C4-2B (cell line): ENCODE measurements around the gene ACOX1.

ENCODE experiments used
- H3K27ac ChIP-seq: fragments of 450-650 bp; 2 replicates; pipeline ENCODE4 v1.5.1; 2017
- CTCF ChIP-seq: fragments of 450-650 bp; conservative IDR thresholded peaks from 2 replicates; pipeline ENCODE4 v1.5.1; 2017; ENCODE audit warnings: mild to moderate bottlenecking
- ZFX ChIP-seq: fragments of 450-650 bp; IDR thresholded peaks from 2 replicates; pipeline ENCODE4 v1.6.1; 2017

ACOX1 gene

DNA sequence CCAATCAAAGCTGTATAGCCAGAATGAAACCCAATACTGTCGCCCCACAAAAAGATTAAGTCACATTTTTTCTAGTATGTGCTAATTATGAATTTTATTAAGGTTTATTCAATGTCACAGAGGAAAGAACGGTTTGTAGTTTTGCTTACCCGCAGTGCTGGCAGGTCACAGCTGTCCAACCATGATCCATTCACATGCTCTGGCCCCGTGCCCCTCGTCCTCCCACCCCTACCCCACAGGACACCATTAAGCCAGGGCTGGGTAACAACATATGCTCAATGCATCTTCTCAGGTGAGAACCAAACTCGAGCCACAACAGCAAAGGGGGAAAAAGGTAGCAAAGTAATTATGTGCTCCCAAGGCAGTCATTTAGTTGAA, 37.5 kb downstream of the ACOX1 start:
- peak overlapping the region; percentile 84 for H3K27ac ChIP-seq
- no peak for TF ChIP-seq ZFX
- TF ChIP-seq CTCF, result no peak

DNA sequence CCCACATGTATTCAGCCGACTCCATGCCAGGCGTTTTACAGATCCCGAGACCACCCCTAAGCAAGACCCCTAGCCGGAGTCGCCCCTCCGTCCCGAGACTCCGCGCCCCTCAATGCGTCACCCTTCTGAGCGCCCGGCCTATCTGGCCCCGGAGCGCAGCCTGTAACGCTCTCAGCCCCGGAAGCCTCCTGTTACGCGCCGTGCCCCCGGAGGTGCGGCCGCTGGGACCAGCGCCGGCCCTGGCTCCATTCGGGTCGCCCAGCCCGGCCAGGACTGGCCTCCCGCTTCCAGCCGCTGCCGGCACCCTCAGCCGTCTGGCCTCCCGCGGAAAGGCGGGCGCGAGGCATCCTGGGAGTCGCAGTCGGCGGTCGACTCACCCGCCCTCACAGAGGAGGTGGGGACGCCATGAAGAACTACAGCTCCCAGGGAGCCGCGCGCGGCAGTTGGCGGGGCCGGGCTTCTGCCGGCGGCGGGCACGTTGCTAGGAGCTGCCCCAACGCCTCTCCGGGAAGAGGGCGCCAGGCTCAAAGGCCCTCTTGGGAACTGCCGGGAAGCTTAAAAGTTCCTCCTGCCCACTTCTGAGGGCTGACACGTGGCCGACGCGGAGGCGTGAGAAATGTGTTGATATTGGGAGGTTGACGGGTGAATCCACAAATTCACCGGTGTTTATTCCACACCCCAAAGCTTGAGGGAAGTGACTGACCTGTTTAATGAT, 38.1 kb downstream of the ACOX1 start, which contains the start of gene FBF1:
Gene FBF1, minus strand, starts transcription at position 316 of the 715 bp plus-strand sequence. CDS start 2,893 bp downstream, outside the sequence.
- H3K27ac ChIP-seq, result peak within 1 kb of the TSS; percentile 84

DNA sequence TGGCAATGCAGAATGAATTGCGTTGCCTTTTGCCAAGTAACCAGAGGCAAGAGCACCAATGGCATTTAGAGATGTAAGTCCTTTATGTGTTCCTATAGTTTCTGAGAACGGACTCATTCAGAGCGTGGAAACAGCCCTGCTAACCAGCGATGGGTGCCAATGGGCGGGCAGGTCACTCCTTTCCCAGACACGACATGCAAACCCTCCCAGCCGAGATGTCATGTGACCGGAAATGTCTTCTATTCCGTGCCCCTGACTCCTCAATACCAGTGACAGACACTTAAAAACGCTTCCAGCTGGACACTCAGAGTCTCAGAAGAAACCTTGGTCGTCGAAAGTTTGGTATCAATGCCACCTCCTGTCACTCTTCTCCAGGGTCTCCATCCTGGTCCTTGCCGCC, 41.3 kb downstream of the ACOX1 start:
- TF ChIP-seq CTCF (no peak), ZFX (no peak)
- H3K27ac ChIP-seq, result no peak overlapping the region

More for the DNA sequence above, 38.1 kb downstream of the ACOX1 start, which contains the start of gene FBF1:
- TF ChIP-seq ZFX (peak; percentile 62; the same call in 1 of the 2 replicates), CTCF (no peak)

GRCh38 chr17:75933808-75934207, 45.2 kb downstream of the ACOX1 start:
- H3K27ac ChIP-seq, result no peak overlapping the region
- TF ChIP-seq CTCF (no peak), ZFX (no peak)

DNA sequence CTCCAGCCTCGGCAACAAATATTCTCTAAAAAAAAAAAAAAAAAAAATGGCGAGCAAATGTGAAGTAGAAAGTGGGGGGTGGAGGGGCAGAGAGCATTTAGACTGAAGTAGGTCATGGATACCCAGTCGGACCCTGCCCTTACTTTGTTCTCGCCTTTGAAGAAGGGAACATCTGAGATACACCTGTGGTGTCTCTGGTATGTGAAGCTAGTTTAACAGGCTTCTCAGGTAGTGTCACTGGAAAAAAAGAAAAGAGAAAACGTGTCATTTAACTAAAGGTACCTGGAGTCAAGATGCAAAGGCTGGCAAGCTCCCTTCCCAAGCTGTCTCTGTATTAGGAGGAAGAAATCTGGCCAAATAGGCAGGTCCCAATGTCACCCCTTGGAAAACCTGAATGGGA, 46.1 kb downstream of the ACOX1 start:
- TF ChIP-seq CTCF, result no peak
- no peak for TF ChIP-seq ZFX
- no peak overlapping the region for H3K27ac ChIP-seq

DNA sequence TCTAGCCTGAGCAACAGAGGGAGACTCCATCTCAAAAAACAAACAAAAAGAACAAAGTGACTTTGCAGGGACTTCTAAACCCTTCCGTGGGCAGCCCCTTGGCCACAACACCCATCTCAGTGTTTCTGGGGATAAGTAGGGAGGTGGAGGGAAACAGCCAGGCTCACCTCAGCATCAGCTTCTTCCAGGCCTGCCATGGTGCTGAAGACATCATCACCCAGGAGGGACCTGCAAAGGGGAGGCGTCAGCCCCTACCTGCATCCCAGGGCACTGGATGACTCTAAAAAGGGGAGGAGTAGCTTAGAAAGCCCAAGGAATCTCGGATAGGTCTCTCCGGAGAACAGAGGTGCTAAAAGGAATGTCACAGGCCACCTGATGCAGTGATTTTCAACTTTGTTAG, 47.9 kb downstream of the ACOX1 start:
- no peak overlapping the region for H3K27ac ChIP-seq
- TF ChIP-seq CTCF (no peak), ZFX (no peak)

- no peak overlapping the region; the same call in 1 of the 2 replicates for H3K27ac ChIP-seq
- TF ChIP-seq CTCF (no peak; the same call in 1 of the 2 replicates), ZFX (no peak)
Measured at GRCh38 chr17:75927286-75927922, 51.6 kb downstream of the ACOX1 start.
